Stimulated activated CD8-positive, alpha-beta memory T cell treated with anti-CD3 and anti-CD28 coated beads, Interleukin-4, amount 100 ng/mL, for 1 hour (primary cell): ENCODE results near the gene HSPB7.
"Not testable (repeated sequence)": the region's sequence is repeated elsewhere in the genome, so short reads cannot be mapped to it uniquely, and the experiment has no call there.

Experiments used
- DNase-seq, 2 donors: peaks; one replicate each; pipeline ENCODE4 v3.0.0-alpha.2; 2020; ENCODE audit warnings: low read depth in 2 of 2, low spot score in 1 of 2

Gene HSPB7

DNA sequence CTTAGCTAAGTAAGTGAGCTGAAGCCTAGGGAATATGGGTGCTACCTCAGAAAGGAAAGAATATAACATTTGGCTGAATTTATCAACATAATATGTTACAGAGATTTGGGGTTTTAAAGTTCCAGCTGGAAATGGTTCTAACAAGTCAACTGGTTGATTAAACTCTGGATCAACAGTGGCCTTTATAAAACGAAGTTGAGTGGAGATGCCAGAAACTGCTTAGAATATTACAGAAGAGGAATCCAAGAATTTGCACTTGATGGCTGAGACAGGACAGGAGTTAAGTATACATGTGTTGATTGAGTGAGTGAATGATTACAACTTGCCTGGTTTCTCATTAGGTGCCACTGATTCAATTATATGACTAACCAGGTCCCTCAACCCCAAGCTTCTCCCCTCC lies 34.6 kb downstream of the HSPB7 start:
- no peak for DNase-seq

DNA sequence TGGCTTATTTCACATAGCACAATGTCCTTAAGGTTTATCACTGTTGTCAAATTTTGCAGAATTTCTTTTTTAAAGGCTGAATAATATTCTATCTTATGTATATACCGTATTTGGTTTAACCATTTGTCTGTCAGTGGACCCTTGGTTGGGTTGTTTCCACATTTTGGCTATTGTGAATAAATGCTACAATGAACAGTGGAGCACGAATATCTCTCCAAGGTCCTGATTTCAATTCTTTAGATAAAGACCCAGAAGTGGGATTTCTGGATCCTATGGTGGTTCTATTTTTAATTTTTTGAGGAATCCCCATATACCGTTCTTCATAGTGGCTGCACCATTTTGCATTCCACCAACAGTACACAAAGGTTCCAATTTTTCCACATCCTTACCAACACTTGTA lies 36.2 kb downstream of the HSPB7 start:
- DNase-seq: no peak

DNA sequence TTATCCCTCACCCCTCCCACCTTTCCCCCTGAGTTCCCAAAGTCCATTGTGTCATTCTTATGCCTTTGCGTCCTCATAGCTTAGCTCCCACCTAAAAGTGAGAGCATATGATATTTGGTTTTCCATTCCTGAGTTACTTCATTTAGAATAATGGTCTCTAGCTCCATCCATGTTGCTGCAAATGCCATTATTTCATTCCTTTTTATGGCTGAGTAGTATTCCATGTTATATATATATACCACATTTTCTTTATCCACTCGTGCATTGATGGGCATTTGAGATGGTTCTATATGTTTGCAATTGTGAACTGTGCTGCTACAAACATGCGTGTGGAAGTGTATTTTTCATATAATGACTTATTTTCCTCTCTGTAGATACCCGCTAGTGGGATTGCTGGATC lies 39.9 kb downstream of the HSPB7 start:
- not testable (repeated sequence) for DNase-seq

DNA sequence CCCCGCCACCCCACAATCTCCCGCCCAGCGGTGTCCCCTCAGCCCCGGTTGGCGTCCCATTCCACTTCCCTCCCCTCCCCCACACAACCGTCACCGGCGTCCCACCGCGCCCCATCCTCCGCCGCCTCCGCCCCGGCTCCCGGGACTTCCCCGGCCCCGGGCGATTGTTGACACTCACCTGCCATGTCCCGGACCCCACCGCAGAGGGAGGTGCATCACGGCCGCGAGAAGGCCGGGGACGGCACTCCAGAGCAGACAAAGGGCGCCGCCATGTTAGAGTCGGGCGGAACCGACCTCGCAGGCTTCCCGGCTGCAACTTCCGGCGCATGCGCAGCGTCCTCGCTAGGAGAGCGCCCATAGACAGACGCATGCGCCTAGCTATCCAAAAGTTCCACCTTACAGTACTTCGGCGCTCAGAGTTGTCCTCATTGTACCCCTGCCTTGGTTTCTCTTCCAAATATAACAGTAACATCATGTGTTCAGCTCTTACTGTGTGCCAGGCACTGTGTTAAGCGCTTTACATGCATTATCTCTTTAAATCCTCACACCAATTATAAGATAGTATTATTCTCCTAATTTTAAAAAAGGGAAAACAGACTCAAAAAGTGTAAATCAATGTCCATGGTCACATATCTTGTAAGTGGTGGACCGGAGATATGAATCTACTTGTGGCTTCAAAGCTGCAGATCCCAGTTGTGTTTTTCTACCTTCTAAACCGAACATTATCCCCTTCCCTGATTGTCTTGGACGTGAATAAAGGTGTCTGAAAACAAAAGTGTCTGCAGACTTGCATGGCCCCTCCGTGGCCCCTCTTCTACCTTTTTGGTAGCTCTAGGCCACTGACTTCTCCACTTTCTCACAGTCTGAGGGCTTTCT lies 41.8 kb downstream of the HSPB7 start, which contains the start of gene ZBTB17:
TSS of gene ZBTB17 (minus strand) at position 297 of the 876 bp plus-strand sequence. CDS start 27,606 bp downstream, outside the sequence.
- DNase-seq: peak; percentile 92 to 93

DNA sequence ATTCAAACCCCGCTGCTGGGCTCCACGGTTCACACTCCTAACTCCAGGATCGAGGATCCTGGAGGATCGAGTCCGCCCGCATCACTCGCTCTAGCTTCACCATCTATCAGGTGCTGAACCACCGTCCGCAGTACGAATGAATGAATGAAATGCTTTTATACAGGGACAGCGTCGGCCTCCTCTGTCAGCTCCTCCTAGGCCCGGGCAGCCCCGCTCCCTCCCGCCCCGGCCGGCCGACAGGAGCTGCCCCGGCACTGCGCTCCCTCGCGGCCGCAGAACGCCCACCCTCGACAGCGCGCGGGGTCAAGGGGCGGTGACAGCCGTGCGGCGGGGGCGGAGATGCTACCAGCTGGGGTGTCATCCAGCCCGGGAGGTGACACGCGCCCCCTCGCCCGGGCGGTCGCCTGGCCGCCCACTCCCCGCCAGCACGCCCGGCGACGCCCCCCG lies 42.5 kb downstream of the HSPB7 start:
- DNase-seq: peak; percentile 33 to 47

DNA sequence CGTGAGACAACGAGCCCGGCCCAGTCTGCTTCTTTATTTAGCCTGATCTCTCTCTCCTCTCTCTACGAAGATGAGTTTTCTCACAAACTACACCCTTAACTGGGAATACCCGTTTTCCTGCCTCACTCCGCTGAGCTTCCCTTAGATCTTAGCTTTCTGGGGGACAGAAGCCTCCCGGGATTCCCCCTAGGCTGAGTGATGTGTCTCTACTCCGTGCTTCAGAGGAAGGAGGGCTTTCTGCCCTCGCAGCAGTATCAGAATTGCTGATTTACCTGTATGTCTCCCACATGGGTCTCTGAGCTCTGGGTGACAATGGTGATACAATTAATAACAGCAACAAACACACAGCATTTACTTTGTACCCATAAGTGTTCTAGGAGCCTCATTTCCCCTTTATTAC lies 43.0 kb downstream of the HSPB7 start:
- DNase-seq: no peak

DNA sequence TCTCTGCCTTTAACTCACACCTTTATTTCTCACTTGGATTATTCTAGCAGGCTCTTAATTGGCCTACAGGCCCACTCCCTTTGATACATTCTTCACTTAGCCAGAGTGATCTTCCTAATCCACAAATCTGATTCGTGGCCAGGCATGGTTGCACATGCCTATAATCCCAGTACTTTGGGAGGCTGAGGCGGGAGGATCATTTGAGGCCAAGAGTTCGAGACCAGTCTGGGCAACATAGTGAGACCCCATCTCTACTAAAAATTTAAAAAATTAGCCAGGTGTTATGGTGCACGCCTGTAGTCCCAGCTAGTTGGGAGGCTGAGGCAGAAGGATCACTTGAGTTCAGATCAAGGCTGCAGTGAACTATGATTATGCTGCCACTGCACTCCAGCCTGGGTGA lies 44.1 kb downstream of the HSPB7 start:
- no peak for DNase-seq

DNA sequence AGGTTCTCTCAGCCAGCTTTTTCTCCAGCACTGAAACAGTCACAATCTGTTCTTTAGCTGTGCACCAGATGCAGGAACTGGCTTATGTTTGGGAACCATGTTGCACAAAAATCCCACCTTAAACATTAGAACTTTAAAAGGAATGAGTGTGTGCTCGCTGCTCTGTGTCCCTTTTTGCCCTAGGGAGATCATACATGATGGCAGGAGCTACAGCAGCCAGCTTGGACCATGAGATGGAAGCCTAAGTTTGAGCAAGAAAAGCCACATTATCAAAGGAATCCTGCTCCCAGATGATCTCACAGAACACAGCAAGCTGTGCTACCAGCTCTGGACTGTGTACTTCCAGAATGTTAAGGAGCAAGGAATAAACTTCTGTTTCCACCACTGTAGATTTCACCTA lies 45.4 kb downstream of the HSPB7 start:
- DNase-seq: no peak

DNA sequence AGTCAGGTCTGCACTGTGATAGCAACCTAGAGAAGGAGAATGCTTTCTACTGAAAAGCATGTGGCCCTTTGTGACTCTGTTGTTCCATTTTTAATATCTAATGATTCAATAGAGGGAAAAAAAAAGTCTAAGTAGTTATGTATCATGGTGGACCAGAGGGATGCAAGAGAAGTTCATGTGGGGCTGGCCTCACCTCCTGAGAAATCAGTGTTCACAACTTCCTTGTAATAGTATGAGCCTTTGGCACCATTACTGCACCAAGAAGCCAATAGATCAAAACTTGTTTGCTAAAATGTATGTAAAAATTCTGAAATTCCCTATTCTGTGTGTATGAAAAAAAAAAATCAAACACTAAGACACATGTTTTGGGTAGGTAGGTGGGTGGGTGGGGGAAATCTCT lies 46.9 kb downstream of the HSPB7 start:
- no peak for DNase-seq

DNA sequence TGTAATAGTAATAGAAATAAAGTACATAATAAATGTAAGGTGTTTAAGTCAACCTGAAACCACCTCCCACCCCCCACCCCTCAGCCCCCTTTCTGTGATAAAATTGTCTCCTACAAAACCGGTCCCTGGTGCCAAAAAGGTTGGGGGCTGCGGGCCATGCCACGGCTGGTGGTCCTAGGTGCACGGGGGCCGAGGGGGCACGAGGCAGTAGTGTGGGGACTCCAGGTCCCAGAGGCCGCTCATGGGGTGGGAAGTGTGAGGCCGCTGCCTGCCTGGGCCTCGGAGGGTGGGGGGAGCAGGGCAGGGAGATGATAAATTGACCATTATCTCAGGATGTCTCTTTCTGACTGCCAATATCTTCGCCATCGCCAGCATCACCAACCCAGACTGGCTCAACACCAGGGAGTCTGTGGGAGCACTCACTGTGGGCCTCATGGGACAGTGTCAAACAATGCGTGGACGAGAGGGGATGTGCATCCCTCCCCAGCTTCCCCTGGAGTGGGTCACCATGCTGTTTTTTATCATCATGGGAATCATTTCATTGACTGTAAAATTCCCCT lies 48.4 kb downstream of the HSPB7 start:
- DNase-seq: no peak

DNA sequence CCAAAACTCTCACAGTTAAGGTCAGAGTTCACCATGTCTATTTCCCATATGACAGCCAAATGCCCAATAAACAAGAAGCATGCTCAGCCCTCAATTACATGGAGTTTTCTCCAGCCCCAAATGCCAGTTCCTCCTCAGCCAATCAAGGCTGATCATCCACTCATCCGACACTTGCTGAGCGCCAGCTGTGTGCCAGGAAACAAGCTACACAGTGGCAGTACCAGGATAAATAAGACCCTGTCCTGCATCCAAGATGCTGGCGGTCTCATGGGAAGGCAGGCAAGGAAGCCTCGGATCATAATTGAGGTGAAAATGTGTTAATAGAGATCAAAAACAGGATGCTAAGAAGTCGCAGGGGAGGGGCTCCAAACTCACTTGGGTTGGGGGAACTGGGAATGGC lies 49.7 kb downstream of the HSPB7 start:
- DNase-seq: no peak

DNA sequence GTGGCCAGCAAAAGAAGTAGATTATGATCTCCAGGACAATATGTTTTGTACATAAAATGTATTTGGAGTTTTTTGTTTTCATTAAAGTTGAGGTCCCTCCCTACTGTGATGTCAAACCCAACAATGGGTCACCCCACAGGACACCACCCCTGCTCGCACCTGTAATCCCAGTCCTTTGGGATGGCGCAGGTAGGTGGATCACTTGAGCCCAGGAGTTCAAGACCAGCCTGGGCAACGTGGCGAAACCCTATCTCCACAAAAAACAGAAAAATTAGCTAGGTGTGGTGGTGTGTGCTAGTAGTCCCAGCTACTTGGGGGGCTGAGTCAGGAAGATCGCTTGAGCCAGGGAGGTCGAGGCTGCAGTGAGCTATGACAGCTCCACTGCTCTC lies 50.9 kb downstream of the HSPB7 start:
- no peak for DNase-seq

DNA sequence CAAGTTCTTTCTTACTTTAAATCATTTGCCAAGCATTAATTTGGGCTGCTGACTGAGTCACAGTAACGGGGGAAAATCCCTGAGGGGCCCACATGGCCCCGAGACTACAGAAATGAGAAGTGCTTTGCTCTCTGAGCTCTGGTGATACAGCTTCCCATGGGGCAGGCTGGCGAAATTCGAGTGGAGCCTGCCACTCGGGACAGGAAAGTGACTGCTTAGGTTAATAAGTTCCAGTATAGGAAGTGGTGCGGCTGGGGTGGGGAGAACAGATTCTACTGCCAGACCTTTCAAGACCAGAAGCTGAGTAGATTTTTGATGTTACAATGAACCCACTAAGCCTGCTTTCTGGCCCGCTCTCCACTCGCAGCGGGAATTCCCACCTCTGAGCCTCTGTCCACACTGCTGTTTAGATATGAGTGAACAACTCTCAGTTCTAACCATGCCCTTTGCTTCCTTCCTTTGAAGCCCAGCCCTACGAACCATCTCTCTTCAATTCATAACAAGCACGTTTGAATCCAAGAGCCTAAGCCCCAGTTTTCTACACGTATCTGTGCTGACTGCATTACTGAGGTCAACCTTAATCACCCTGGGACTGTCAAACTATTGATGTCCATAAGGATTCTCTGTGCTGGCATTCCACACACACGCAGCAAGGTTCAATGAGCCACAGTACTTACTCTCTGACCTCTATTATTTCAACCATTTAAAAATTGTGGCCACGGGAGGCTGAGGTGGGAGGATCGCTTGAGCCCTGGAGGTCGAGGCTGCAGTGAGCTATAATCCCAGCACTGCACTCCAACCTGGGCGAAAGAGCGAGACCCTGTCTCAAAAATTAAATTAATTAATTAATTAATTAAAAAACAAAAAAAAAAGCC lies 51.5 kb downstream of the HSPB7 start:
- DNase-seq: peak in 1 of 2 donors; percentile 16

DNA sequence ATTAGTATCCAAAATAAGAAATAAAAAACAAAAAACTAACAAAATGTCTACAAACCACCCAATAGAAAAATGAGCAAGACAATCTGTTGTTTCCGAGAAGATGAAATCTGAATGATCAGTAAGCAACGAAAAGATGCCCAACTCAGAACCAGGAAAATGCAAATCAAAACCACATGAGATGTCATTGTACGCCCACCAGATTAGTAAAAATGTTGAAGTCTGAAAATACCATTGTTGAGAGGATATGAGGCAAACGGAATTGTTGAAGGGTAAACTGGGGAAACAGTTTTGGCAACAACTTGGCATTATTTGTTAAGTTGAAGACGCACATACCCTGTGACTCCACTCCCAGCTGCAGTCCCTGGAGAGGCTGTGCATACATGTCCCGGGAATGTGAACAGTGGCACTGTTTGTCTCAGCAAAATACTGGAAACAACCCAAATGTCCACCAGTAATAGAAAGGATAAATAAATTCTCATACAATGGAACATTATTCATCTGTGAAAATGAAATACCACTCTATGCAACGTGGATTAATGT lies 52.5 kb downstream of the HSPB7 start:
- DNase-seq: no peak
